C4-2B (cell line): ENCODE data around the gene TCF4.

Experiments
- ZFX ChIP-seq: fragments of 450-650 bp; IDR thresholded peaks from 2 replicates; pipeline ENCODE4 v1.6.1; 2017
- TF ChIP-seq, protein P1 (sequence below): fragments of 450-650 bp; conservative IDR thresholded peaks from 2 replicates; pipeline ENCODE4 v1.5.1; 2017; ENCODE audit warnings: mild to moderate bottlenecking

- TF ChIP-seq, protein P1, sequence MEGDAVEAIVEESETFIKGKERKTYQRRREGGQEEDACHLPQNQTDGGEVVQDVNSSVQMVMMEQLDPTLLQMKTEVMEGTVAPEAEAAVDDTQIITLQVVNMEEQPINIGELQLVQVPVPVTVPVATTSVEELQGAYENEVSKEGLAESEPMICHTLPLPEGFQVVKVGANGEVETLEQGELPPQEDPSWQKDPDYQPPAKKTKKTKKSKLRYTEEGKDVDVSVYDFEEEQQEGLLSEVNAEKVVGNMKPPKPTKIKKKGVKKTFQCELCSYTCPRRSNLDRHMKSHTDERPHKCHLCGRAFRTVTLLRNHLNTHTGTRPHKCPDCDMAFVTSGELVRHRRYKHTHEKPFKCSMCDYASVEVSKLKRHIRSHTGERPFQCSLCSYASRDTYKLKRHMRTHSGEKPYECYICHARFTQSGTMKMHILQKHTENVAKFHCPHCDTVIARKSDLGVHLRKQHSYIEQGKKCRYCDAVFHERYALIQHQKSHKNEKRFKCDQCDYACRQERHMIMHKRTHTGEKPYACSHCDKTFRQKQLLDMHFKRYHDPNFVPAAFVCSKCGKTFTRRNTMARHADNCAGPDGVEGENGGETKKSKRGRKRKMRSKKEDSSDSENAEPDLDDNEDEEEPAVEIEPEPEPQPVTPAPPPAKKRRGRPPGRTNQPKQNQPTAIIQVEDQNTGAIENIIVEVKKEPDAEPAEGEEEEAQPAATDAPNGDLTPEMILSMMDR, result no peak
- no peak for TF ChIP-seq ZFX
These were observed 15.8 kb upstream of the TCF4 start for GRCh38 chr18:55603775-55604174.
